OCI-LY3 (cell line): ENCODE results near the gene INHA.

Source experiments
- H2AFZ ChIP-seq: fragments of 200-600, 300-600 bp; shearing (Covaris generic); 2 replicates; pipeline ENCODE4 v1.6.0; 2014; ENCODE audit warnings: antibody characterized with exemption, low read depth, low read length
- H3K27ac ChIP-seq: fragments of 200-600, 300-600 bp; sonication (generic); 2 replicates; pipeline ENCODE4 v1.5.1; 2014; ENCODE audit warnings: mild to moderate bottlenecking, low read length, moderate library complexity, mixed read lengths
- H3K27me3 ChIP-seq: fragments of 200-600, 300-600 bp; sonication (generic); 2 replicates; pipeline ENCODE4 v1.6.1; 2014; ENCODE audit warnings: low read depth, low read length, mixed read lengths
- H3K36me3 ChIP-seq: fragments of 200-600, 300-600 bp; sonication (generic); replicated peaks from 2 replicates; pipeline ENCODE3; 2014; ENCODE audit warnings: low read depth, low read length, mixed read lengths
- H3K4me1 ChIP-seq: fragments of 300-600, 200-600 bp; sonication (generic); 2 replicates; pipeline ENCODE4 v1.6.1; 2014; ENCODE audit warnings: low read length, mixed read lengths
- H3K4me2 ChIP-seq: fragments of 200-600, 300-600 bp; sonication (generic); 2 replicates; pipeline ENCODE4 v1.6.1; 2014; ENCODE audit warnings: low read length, mixed read lengths
- H3K4me3 ChIP-seq: fragments of 300-600, 200-600 bp; sonication (generic); 2 replicates; pipeline ENCODE4 v1.5.1; 2014; ENCODE audit warnings: antibody characterized with exemption, mild to moderate bottlenecking, low read length, moderate library complexity
- H3K79me2 ChIP-seq: fragments of 300-600, 200-600 bp; shearing (Covaris generic); 2 replicates; pipeline ENCODE4 v1.6.1; 2014; ENCODE audit warnings: mild to moderate bottlenecking, low read length, mixed read lengths
- H3K9ac ChIP-seq: fragments of 300-600, 200-600 bp; shearing (Covaris generic); 2 replicates; pipeline ENCODE4 v1.6.0; 2014; ENCODE audit warnings: mild to moderate bottlenecking, low read length, moderate library complexity
- H3K9me3 ChIP-seq: fragments of 200-600, 300-600 bp; shearing (Covaris generic); 2 replicates; pipeline ENCODE4 v1.6.1; 2014; ENCODE audit warnings: low read length, mixed read lengths; ENCODE audit not compliant: insufficient read depth
- H4K20me1 ChIP-seq: fragments of 200-600, 300-600 bp; sonication (generic); 2 replicates; pipeline ENCODE4 v1.6.1; 2016; ENCODE audit warnings: low read length, mixed read lengths; ENCODE audit not compliant: insufficient read depth
- CTCF ChIP-seq: fragments of 200-600, 300-600 bp; sonication (generic); IDR thresholded peaks from 2 replicates; pipeline ENCODE4 v1.5.1; 2014; ENCODE audit warnings: antibody characterized with exemption, low read length, low read depth
- EZH2phosphoT487 ChIP-seq: fragments of 200-600 bp; shearing (Covaris generic); IDR thresholded peaks from 2 replicates; pipeline ENCODE4 v1.6.1; 2018; ENCODE audit warnings: antibody characterized with exemption, mixed run types, low read depth

INHA gene

GRCh38 chr2:219622472-219622871 is 50.4 kb downstream of the INHA start:
- H3K36me3 ChIP-seq = no peaks in the 10 kb centered on the region
- peaks cover 15% of the 10 kb centered on the region for H3K27me3 ChIP-seq
- no peak for TF ChIP-seq EZH2phosphoT487
- no peak for TF ChIP-seq CTCF
- no peak overlapping the region for H3K4me3 ChIP-seq
- no peaks in the 10 kb centered on the region for H3K79me2 ChIP-seq
- no peaks in the 10 kb centered on the region for H4K20me1 ChIP-seq
- no peaks in the 10 kb centered on the region for H3K9me3 ChIP-seq
- H3K4me1 ChIP-seq = no peaks in the 10 kb centered on the region
- no peak overlapping the region for H3K27ac ChIP-seq
- no peak overlapping the region for H2AFZ ChIP-seq
- H3K4me2 ChIP-seq = no peak overlapping the region
- H3K9ac ChIP-seq = no peak overlapping the region

- Histone ChIP-seq H2AFZ (no peak overlapping the region), H3K27ac (no peak overlapping the region), H3K4me3 (no peak overlapping the region), H3K36me3 (no peaks in the 10 kb centered on the region), H3K27me3 (peaks cover 15% of the 10 kb centered on the region), H3K4me2 (no peak overlapping the region), H3K9me3 (no peaks in the 10 kb centered on the region), H4K20me1 (no peaks in the 10 kb centered on the region), H3K9ac (no peak overlapping the region), H3K4me1 (no peaks in the 10 kb centered on the region), H3K79me2 (no peaks in the 10 kb centered on the region)
- no peak for TF ChIP-seq EZH2phosphoT487
- no peak for TF ChIP-seq CTCF
Measured at GRCh38 chr2:219624565-219624964, 52.5 kb downstream of the INHA start.

GRCh38 chr2:219625179-219625578 is 53.1 kb downstream of the INHA start:
- no peaks in the 10 kb centered on the region for H4K20me1 ChIP-seq
- H3K9ac ChIP-seq = no peak overlapping the region
- no peak overlapping the region for H2AFZ ChIP-seq
- no peaks in the 10 kb centered on the region for H3K4me1 ChIP-seq
- no peak overlapping the region for H3K27ac ChIP-seq
- no peaks in the 10 kb centered on the region for H3K79me2 ChIP-seq
- H3K36me3 ChIP-seq = no peaks in the 10 kb centered on the region
- no peak overlapping the region for H3K4me3 ChIP-seq
- no peak for TF ChIP-seq CTCF
- no peaks in the 10 kb centered on the region for H3K9me3 ChIP-seq
- peaks cover 15% of the 10 kb centered on the region for H3K27me3 ChIP-seq
- no peak overlapping the region for H3K4me2 ChIP-seq
